HepG2 (cell line): ENCODE data around the gene VEZF1. TPM values are rescaled to one million over a fixed set of nuclear protein-coding genes. Genes with fewer than 3 reads are reported as not detected.

ENCODE experiments used
- CREB1 ChIP-seq, 2 experiments: fragments of 450-650 bp in 1 of 2; IDR thresholded peaks; 2 replicates each; pipeline ENCODE4 v1.6.1; 2016 to 2017; ENCODE audit warnings: control low read depth in 1 of 2, mild to moderate bottlenecking in 1 of 2, missing compliant biosample characterization in 1 of 2, missing genetic modification characterization in 1 of 2
- DDIT3 ChIP-seq: sonication (generic); formaldehyde crosslinking; IDR thresholded peaks from 2 replicates; pipeline ENCODE4 v1.4.0; 2020; ENCODE audit warnings: mild to moderate bottlenecking, missing genetic modification reagents
- FOSL1 ChIP-seq: sonication (generic); formaldehyde crosslinking; IDR thresholded peaks from 2 replicates; pipeline ENCODE4 v1.9.0; 2021; ENCODE audit warnings: missing genetic modification reagents, borderline replicate concordance
- FOXO1 ChIP-seq: sonication (generic); formaldehyde crosslinking; IDR thresholded peaks from 2 replicates; pipeline ENCODE4 v1.4.0; 2020; ENCODE audit warnings: missing genetic modification reagents
- IKZF1 ChIP-seq: fragments of 450-650 bp; IDR thresholded peaks from 2 replicates; pipeline ENCODE4 v1.7.1; 2016
- KDM3A ChIP-seq: IDR thresholded peaks from 2 replicates; pipeline ENCODE4 v1.6.1; 2018; ENCODE audit warnings: low read depth, missing compliant biosample characterization
- NFAT5 ChIP-seq: sonication (generic); formaldehyde crosslinking; IDR thresholded peaks from 2 replicates; pipeline ENCODE4 v1.4.0; 2020; ENCODE audit warnings: missing genetic modification reagents
- PBX2 ChIP-seq: IDR thresholded peaks from 2 replicates; pipeline ENCODE4 v1.6.1; 2016; ENCODE audit warnings: control low read depth
- PHF5A ChIP-seq: IDR thresholded peaks from one replicate; pipeline ENCODE4 v1.6.1; 2018; ENCODE audit warnings: low read depth, missing genetic modification reagents; ENCODE audit not compliant: unreplicated experiment
- PTBP1 ChIP-seq: fragments of 200-400 bp; formaldehyde crosslinking; IDR thresholded peaks from 2 replicates; pipeline ENCODE4 v1.6.1; 2018; ENCODE audit warnings: low read length, low read depth; ENCODE audit not compliant: poor library complexity, severe bottlenecking
- THYN1 ChIP-seq: sonication (generic); formaldehyde crosslinking; IDR thresholded peaks from 2 replicates; pipeline ENCODE4 v1.8.1; 2023; ENCODE audit warnings: low read depth, mild to moderate bottlenecking, moderate library complexity, missing genetic modification reagents, borderline replicate concordance
- TRIM24 ChIP-seq: sonication (generic); formaldehyde crosslinking; IDR thresholded peaks from 2 replicates; pipeline ENCODE4 v1.8.0; 2022; ENCODE audit warnings: mild to moderate bottlenecking, missing genetic modification reagents
- ZBTB7A ChIP-seq: sonication (generic); formaldehyde crosslinking; IDR thresholded peaks from 2 replicates; pipeline ENCODE4 v1.8.0; 2022; ENCODE audit warnings: mild to moderate bottlenecking, missing genetic modification reagents
- ZFP37 ChIP-seq: sonication (generic); formaldehyde crosslinking; IDR thresholded peaks from 2 replicates; pipeline ENCODE4 v1.4.0; 2020; ENCODE audit warnings: missing genetic modification reagents, borderline replicate concordance
- ZMAT5 ChIP-seq: sonication (generic); formaldehyde crosslinking; IDR thresholded peaks from 2 replicates; pipeline ENCODE4 v1.5.0; 2020; ENCODE audit warnings: mild to moderate bottlenecking, low read depth, missing genetic modification reagents, borderline replicate concordance
- ZNF530 ChIP-seq: sonication (generic); formaldehyde crosslinking; IDR thresholded peaks from 2 replicates; pipeline ENCODE4 v1.5.0; 2020; ENCODE audit warnings: low read depth, mild to moderate bottlenecking, missing genetic modification reagents
- polyA plus RNA-seq, 8 experiments: library from polyadenylated mRNA; depleted of rRNA in 3 of 8; stranded (reverse) in 7 of 8; unstranded in 1 of 8; fragments of >200 nt; fragmentation: Illumina TruSeq in 4 of 8; extraction: Trizol in 4 of 8; gene quantifications; 2 replicates each; pipeline versions ENCODE4 v1.2.1 to v1.2.3, GENCODE V29; 2011 to 2016; ENCODE audit warnings: low read depth in 4 of 8, missing spikeins in 1 of 8, mixed read lengths in 1 of 8; ENCODE audit not compliant: insufficient read depth in 1 of 8
- total RNA-seq, 5 experiments: library from RNA; depleted of rRNA; stranded (reverse); fragments of >200 nt; fragmentation: Illumina TruSeq; extraction: Trizol; gene quantifications; 2 replicates each; pipeline ENCODE4 v1.2.3, GENCODE V29; 2016; ENCODE audit warnings: low read depth in 1 of 5
- TF ChIP-seq, protein P1 (sequence below): sonication (generic); formaldehyde crosslinking; IDR thresholded peaks from 2 replicates; pipeline ENCODE4 v1.9.0; 2022; ENCODE audit warnings: missing genetic modification reagents, mild to moderate bottlenecking, borderline replicate concordance
- TF ChIP-seq, protein P2 (sequence below): sonication (generic); formaldehyde crosslinking; IDR thresholded peaks from 2 replicates; pipeline ENCODE4 v1.4.0; 2020; ENCODE audit warnings: mild to moderate bottlenecking, missing genetic modification reagents

The VEZF1 gene
- total and polyA plus RNA-seq, 2 of the 13 experiments (the other 11 are each of a cell fraction or from before 2014, with no cell fraction given): 45.9 to 49.7 TPM

DNA sequence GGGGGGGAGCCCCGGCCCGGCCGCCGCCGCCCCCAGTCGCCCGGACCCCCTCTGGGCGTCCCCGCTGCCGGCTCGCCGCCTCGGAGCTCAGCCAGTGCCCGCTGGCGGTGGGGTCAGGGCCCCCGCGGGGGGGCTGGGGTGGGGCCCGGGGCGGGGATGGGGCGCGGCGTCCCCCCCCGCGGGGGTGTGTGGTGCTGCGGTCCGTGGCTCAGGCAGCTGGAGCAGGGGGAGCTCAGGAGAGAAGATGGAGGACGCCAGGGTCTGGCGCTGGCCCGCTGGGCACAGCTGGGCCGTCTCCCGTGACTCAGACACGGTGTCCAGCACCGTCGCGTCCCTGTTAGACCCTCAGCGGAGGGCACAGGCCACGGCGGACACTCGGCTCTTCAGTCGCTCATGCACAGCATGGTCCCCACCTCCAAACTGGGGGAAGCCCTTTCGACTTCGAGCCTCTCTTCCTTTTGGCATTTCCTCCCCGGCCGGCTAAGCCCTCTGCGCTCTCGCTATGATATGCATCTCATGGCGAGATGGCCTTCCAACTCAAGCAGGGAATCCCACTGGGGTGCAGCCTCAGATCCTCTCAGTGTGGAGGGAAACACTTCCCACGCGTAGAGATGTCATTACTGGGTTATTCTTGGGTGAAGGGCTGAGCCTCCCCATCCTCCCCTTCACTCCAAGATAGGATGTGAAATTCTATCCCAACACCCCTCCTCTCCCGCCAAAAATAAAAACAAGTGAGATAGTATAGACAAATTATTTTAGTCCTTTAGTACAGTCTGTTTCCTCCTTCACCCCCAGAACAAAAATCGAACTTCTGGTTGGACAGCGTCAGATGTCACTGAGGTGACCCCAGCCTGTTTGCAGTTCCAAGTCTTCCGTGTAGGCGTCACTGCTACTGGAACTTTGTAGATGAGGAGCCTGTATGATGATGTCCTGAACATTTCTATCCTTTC is 522 bp upstream of the VEZF1 start (continued):
- TF ChIP-seq, protein P1, sequence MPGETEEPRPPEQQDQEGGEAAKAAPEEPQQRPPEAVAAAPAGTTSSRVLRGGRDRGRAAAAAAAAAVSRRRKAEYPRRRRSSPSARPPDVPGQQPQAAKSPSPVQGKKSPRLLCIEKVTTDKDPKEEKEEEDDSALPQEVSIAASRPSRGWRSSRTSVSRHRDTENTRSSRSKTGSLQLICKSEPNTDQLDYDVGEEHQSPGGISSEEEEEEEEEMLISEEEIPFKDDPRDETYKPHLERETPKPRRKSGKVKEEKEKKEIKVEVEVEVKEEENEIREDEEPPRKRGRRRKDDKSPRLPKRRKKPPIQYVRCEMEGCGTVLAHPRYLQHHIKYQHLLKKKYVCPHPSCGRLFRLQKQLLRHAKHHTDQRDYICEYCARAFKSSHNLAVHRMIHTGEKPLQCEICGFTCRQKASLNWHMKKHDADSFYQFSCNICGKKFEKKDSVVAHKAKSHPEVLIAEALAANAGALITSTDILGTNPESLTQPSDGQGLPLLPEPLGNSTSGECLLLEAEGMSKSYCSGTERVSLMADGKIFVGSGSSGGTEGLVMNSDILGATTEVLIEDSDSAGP: peak; percentile 71
- TF ChIP-seq ZFP37 (CRISPR knock-in tag) (0 out of 2 replicates have a peak, but pooled peaks have one; percentile 27), PBX2 (CRISPR knock-in tag) (no peak), ZNF530 (no peak), TRIM24 (no peak), FOSL1 (no peak), FOXO1 (peak; percentile 33; the same call in 1 of the 2 replicates), NFAT5 (CRISPR knock-in tag) (no peak), ZBTB7A (CRISPR knock-in tag) (no peak), CREB1 (IDR thresholded peaks at IDR 0.05) (peak; percentile 45; the same call in 1 of the 2 replicates), CREB1 (CRISPR knock-in tag; IDR thresholded peaks at IDR 0.05) (no peak), IKZF1 (no peak), PHF5A (no peak), PTBP1 (no peak), THYN1 (CRISPR knock-in tag) (no peak), DDIT3 (CRISPR knock-in tag) (no peak), ZMAT5 (CRISPR knock-in tag) (no peak), KDM3A (no peak)
- TF ChIP-seq, protein P2, sequence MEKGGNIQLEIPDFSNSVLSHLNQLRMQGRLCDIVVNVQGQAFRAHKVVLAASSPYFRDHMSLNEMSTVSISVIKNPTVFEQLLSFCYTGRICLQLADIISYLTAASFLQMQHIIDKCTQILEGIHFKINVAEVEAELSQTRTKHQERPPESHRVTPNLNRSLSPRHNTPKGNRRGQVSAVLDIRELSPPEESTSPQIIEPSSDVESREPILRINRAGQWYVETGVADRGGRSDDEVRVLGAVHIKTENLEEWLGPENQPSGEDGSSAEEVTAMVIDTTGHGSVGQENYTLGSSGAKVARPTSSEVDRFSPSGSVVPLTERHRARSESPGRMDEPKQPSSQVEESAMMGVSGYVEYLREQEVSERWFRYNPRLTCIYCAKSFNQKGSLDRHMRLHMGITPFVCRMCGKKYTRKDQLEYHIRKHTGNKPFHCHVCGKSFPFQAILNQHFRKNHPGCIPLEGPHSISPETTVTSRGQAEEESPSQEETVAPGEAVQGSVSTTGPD: no peak
